Body of pancreas (tissue), 4 donors: Measurements from ENCODE around the gene SNX4.

Experiments used
- POLR2A ChIP-seq, 3 donors: fragments of 450-650 bp; IDR thresholded peaks; one replicate each; pipeline ENCODE4 v1.6.1; 2016; ENCODE audit warnings: antibody characterized with exemption in 3 of 3, mild to moderate bottlenecking in 2 of 3
- TF ChIP-seq, protein P1 (sequence below), 7 experiments: fragments of 450-650 bp in 4 of 7; fragments of 200-600 bp in 3 of 7; sonication (generic) in 3 of 7; IDR thresholded peaks; one replicate each; pipeline ENCODE4 v1.5.1; 2016 to 2019; ENCODE audit warnings: antibody characterized with exemption in 7 of 7

GRCh38 chr3:125470671-125471070 lies 49.3 kb downstream of the SNX4 start:
- no peak for TF ChIP-seq POLR2A (IDR thresholded peaks at IDR 0.05)
- TF ChIP-seq, protein P1, sequence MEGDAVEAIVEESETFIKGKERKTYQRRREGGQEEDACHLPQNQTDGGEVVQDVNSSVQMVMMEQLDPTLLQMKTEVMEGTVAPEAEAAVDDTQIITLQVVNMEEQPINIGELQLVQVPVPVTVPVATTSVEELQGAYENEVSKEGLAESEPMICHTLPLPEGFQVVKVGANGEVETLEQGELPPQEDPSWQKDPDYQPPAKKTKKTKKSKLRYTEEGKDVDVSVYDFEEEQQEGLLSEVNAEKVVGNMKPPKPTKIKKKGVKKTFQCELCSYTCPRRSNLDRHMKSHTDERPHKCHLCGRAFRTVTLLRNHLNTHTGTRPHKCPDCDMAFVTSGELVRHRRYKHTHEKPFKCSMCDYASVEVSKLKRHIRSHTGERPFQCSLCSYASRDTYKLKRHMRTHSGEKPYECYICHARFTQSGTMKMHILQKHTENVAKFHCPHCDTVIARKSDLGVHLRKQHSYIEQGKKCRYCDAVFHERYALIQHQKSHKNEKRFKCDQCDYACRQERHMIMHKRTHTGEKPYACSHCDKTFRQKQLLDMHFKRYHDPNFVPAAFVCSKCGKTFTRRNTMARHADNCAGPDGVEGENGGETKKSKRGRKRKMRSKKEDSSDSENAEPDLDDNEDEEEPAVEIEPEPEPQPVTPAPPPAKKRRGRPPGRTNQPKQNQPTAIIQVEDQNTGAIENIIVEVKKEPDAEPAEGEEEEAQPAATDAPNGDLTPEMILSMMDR (IDR thresholded peaks at IDR 0.05), result no peak
